ENCODE results near the gene ALDH3B2. TPM values are rescaled to one million over a fixed set of nuclear protein-coding genes. Genes with fewer than 3 reads are reported as not detected.
"Not testable (repeated sequence)": the region's sequence is repeated elsewhere in the genome, so short reads cannot be mapped to it uniquely, and the experiment has no call there.

The ALDH3B2 gene
- total and polyA plus RNA-seq, 2 experiments from 2014 or later, result 1.6 to 2.5 TPM

- no peak overlapping the region for H3K4me3 ChIP-seq
- H3K9me3 ChIP-seq (ENCODE audit: low read depth), result no peaks in the 10 kb centered on the region
- H3K27me3 ChIP-seq, result no peaks in the 10 kb centered on the region
- no peaks in the 10 kb centered on the region for H4K20me1 ChIP-seq (ENCODE audit: insufficient read depth, poor library complexity, severe bottlenecking)
- DNase-seq (ENCODE audit: low spot score), result no peak
- no peaks in the 10 kb centered on the region for H3K4me1 ChIP-seq (ENCODE audit: insufficient read depth)
- H3K9me2 ChIP-seq (replicated peaks; ENCODE audit: insufficient read depth), result no peaks in the 10 kb centered on the region
- TF ChIP-seq EZH2 (IDR thresholded peaks at IDR 0.05; ENCODE audit: borderline replicate concordance) (no peak), EZH2phosphoT487 (IDR thresholded peaks at IDR 0.05; ENCODE audit: low read depth, severe bottlenecking, unreplicated experiment) (no peak), CTCF (IDR thresholded peaks at IDR 0.05; ENCODE audit: poor library complexity) (no peak)
- 96% methylated on average over 22 of the region's 22 CpGs for WGBS (ENCODE audit: low lambda C conversion rate, missing lambda C conversion rate)
- H3K36me3 ChIP-seq (replicated peaks; ENCODE audit: insufficient read depth, low read depth), result no peaks in the 10 kb centered on the region
- no peaks in the 10 kb centered on the region for H3K79me2 ChIP-seq
- no peak overlapping the region for H3K4me2 ChIP-seq
- no peak overlapping the region for H2AFZ ChIP-seq
- H3K27ac ChIP-seq, result no peak overlapping the region
Observed at GRCh38 chr11:67663532-67664212, 10.8 kb downstream of the ALDH3B2 start.

GRCh38 chr11:67662835-67663531 lies 11.4 kb downstream of the ALDH3B2 start:
- H2AFZ ChIP-seq, result no peak overlapping the region
- no peaks in the 10 kb centered on the region for H3K79me2 ChIP-seq
- no peaks in the 10 kb centered on the region for H3K36me3 ChIP-seq (replicated peaks; ENCODE audit: insufficient read depth, low read depth)
- no peaks in the 10 kb centered on the region for H3K9me2 ChIP-seq (replicated peaks; ENCODE audit: insufficient read depth)
- WGBS (ENCODE audit: low lambda C conversion rate, missing lambda C conversion rate), result 87% methylated on average over 19 of the region's 19 CpGs
- no peak overlapping the region for H3K4me3 ChIP-seq
- H4K20me1 ChIP-seq (ENCODE audit: insufficient read depth, poor library complexity, severe bottlenecking), result no peaks in the 10 kb centered on the region
- TF ChIP-seq EZH2phosphoT487 (IDR thresholded peaks at IDR 0.05; ENCODE audit: low read depth, severe bottlenecking, unreplicated experiment) (no peak), EZH2 (IDR thresholded peaks at IDR 0.05; ENCODE audit: borderline replicate concordance) (no peak), CTCF (IDR thresholded peaks at IDR 0.05; ENCODE audit: poor library complexity) (no peak)
- no peaks in the 10 kb centered on the region for H3K27me3 ChIP-seq
- H3K4me1 ChIP-seq (ENCODE audit: insufficient read depth), result no peaks in the 10 kb centered on the region
- H3K27ac ChIP-seq, result no peak overlapping the region
- H3K9me3 ChIP-seq (ENCODE audit: low read depth), result no peaks in the 10 kb centered on the region
- no peak for DNase-seq (ENCODE audit: low spot score)
- H3K4me2 ChIP-seq, result no peak overlapping the region

GRCh38 chr11:67662142-67662834 lies 12.1 kb downstream of the ALDH3B2 start:
- Histone ChIP-seq H4K20me1 (ENCODE audit: insufficient read depth, poor library complexity, severe bottlenecking) (no peaks in the 10 kb centered on the region), H3K9me3 (ENCODE audit: low read depth) (no peaks in the 10 kb centered on the region), H3K27ac (no peak overlapping the region), H3K9me2 (replicated peaks; ENCODE audit: insufficient read depth) (no peaks in the 10 kb centered on the region), H3K36me3 (replicated peaks; ENCODE audit: insufficient read depth, low read depth) (no peaks in the 10 kb centered on the region), H3K27me3 (no peaks in the 10 kb centered on the region), H3K4me3 (no peak overlapping the region), H3K4me2 (no peak overlapping the region), H3K79me2 (no peaks in the 10 kb centered on the region), H3K4me1 (ENCODE audit: insufficient read depth) (no peaks in the 10 kb centered on the region), H2AFZ (no peak overlapping the region)
- no peak for DNase-seq (ENCODE audit: low spot score)
- 92% methylated on average over 12 of the region's 12 CpGs for WGBS (ENCODE audit: low lambda C conversion rate, missing lambda C conversion rate)
- TF ChIP-seq EZH2 (IDR thresholded peaks at IDR 0.05; ENCODE audit: borderline replicate concordance), result no peak
- no peak for TF ChIP-seq CTCF (IDR thresholded peaks at IDR 0.05; ENCODE audit: poor library complexity)
- no peak for TF ChIP-seq EZH2phosphoT487 (IDR thresholded peaks at IDR 0.05; ENCODE audit: low read depth, severe bottlenecking, unreplicated experiment)

DNA sequence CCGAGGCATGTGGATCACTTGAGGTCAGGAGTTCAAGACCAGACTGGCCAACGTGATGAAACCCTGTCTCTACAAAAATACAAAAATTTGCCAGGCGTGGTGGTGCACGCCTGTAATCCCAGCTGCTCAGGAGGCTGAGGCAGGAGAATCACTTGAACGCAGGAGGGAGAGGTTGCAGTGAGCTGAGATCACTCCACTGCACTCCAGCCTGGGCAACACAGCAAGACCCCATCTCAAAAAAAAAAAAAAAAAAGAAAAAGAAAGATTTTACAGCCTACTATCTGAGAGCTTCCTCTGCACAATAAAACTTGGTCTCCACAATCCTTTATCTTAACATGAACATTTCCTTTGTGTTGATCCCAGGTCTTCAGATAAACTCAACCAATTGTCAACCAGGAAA lies 13.7 kb downstream of the ALDH3B2 start:
- H3K4me2 ChIP-seq; H3K27ac ChIP-seq; H3K36me3 ChIP-seq (replicated peaks; ENCODE audit: insufficient read depth, low read depth); H2AFZ ChIP-seq; H3K9me2 ChIP-seq (replicated peaks; ENCODE audit: insufficient read depth); H3K4me3 ChIP-seq; H3K79me2 ChIP-seq; H3K9me3 ChIP-seq (ENCODE audit: low read depth); H3K27me3 ChIP-seq; H3K4me1 ChIP-seq (ENCODE audit: insufficient read depth); H4K20me1 ChIP-seq (ENCODE audit: insufficient read depth, poor library complexity, severe bottlenecking); DNase-seq (ENCODE audit: low spot score): not testable (repeated sequence)
- 66% methylated on average over 5 of the region's 5 CpGs for WGBS (ENCODE audit: low lambda C conversion rate, missing lambda C conversion rate)

GRCh38 chr11:67659651-67660165 lies 14.7 kb downstream of the ALDH3B2 start:
- WGBS (ENCODE audit: low lambda C conversion rate, missing lambda C conversion rate), result 60% methylated on average over 5 of the region's 5 CpGs
- DNase-seq (ENCODE audit: low spot score); H3K4me3 ChIP-seq: not testable (repeated sequence)

More at GRCh38 chr11:67659651-67660165, 14.7 kb downstream of the ALDH3B2 start:
- H3K9me3 ChIP-seq (ENCODE audit: low read depth); H3K27ac ChIP-seq; H3K36me3 ChIP-seq (replicated peaks; ENCODE audit: insufficient read depth, low read depth); H3K4me2 ChIP-seq; H3K79me2 ChIP-seq; H3K4me1 ChIP-seq (ENCODE audit: insufficient read depth); H3K27me3 ChIP-seq; H4K20me1 ChIP-seq (ENCODE audit: insufficient read depth, poor library complexity, severe bottlenecking); H2AFZ ChIP-seq; H3K9me2 ChIP-seq (replicated peaks; ENCODE audit: insufficient read depth): not testable (repeated sequence)
